Measurements from ENCODE around the gene RIMBP2.

DNA sequence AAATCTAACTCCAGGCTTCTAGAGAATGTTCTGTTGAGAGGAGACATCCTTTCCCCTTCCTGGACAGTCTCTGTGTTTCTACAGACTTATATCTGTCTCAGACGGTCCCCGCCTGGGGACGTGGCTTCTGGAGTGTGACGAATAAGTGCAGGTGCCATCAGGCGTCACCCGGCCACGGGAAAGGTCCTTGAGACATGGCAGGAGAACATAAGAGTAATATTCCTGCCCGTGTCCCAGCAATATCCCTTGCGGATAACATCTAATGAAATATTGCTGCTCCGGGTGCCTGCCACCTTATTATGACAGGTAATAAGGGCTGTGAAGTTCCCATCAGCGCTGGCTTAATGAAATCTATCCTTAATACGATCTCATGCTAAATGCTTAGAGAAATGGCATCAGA, 238.8 kb downstream of the RIMBP2 start:
- TF ChIP-seq, protein P1, sequence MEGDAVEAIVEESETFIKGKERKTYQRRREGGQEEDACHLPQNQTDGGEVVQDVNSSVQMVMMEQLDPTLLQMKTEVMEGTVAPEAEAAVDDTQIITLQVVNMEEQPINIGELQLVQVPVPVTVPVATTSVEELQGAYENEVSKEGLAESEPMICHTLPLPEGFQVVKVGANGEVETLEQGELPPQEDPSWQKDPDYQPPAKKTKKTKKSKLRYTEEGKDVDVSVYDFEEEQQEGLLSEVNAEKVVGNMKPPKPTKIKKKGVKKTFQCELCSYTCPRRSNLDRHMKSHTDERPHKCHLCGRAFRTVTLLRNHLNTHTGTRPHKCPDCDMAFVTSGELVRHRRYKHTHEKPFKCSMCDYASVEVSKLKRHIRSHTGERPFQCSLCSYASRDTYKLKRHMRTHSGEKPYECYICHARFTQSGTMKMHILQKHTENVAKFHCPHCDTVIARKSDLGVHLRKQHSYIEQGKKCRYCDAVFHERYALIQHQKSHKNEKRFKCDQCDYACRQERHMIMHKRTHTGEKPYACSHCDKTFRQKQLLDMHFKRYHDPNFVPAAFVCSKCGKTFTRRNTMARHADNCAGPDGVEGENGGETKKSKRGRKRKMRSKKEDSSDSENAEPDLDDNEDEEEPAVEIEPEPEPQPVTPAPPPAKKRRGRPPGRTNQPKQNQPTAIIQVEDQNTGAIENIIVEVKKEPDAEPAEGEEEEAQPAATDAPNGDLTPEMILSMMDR (IDR thresholded peaks at IDR 0.05) = no peak
- no peak for TF ChIP-seq EZH2 (IDR thresholded peaks at IDR 0.05)
- no peak for TF ChIP-seq EZH2phosphoT487 (IDR thresholded peaks at IDR 0.05)
